PC-3 (cell line): ENCODE results near the gene CAPNS1. TPM values are rescaled to one million over a fixed set of nuclear protein-coding genes. Genes with fewer than 3 reads are reported as not detected.

ENCODE experiments used
- ATAC-seq: fragments of 200-7000 bp; cut with Tn5 transposase; 2 replicates; pipeline ENCODE4 v1.9.1; 2020; ENCODE audit warnings: mild to moderate bottlenecking, moderate library complexity
- BruUV-seq: library from RNA; stranded (reverse); fragments of 400-500 nt; replicated peaks from 2 replicates; lab custom pipeline; 2021; lab: Mats Ljungman, UMichigan
- CTCF ChIA-PET: fragments of 300-600 bp; sonication (Branson Sonifier 250); formaldehyde crosslinking; loops from one replicate; lab custom pipeline; 2022; ENCODE audit warnings: antibody characterized with exemption; lab: Charles Lee
- POLR2A ChIA-PET: fragments of 300-600 bp; sonication (Branson Sonifier 250); formaldehyde crosslinking; loops from one replicate; lab custom pipeline; 2022; ENCODE audit warnings: antibody characterized with exemption; ENCODE audit not compliant: unreplicated experiment; lab: Charles Lee
- DNase-seq: peaks from one replicate; pipeline ENCODE4 v3.0.0-alpha.2; 2015
- H2AFZ ChIP-seq: fragments of 300-600 bp; sonication (generic); 2 replicates; pipeline ENCODE4 v1.6.0; 2016; ENCODE audit warnings: antibody characterized with exemption, low read length
- H3F3A ChIP-seq: fragments of 300-600 bp; sonication (generic); one replicate; pipeline ENCODE4 v1.6.0; 2017; ENCODE audit warnings: antibody characterized with exemption, low read length, control low read depth, mild to moderate bottlenecking; ENCODE audit not compliant: unreplicated experiment
- H3K27ac ChIP-seq: fragments of 300-600 bp; sonication (generic); 2 replicates; pipeline ENCODE4 v1.5.1; 2016; ENCODE audit warnings: mild to moderate bottlenecking, low read length
- H3K27me3 ChIP-seq: fragments of 300-600 bp; sonication (generic); 2 replicates; pipeline ENCODE4 v1.6.1; 2016; ENCODE audit warnings: low read length, mixed read lengths
- H3K36me3 ChIP-seq: fragments of 300-600 bp; sonication (generic); 2 replicates; pipeline ENCODE4 v1.6.1; 2016; ENCODE audit warnings: low read depth, mixed run types, low read length, mixed read lengths
- H3K4me1 ChIP-seq: fragments of 300-600 bp; sonication (generic); 2 replicates; pipeline ENCODE4 v1.5.1; 2016; ENCODE audit warnings: low read length; ENCODE audit not compliant: insufficient read depth
- H3K4me2 ChIP-seq: fragments of 300-600 bp; sonication (generic); 2 replicates; pipeline ENCODE4 v1.6.0; 2016; ENCODE audit warnings: low read length
- H3K4me3 ChIP-seq: fragments of 300-600 bp; sonication (generic); 2 replicates; pipeline ENCODE4 v1.5.1; 2016; ENCODE audit warnings: mild to moderate bottlenecking, low read length, mixed read lengths
- H3K79me2 ChIP-seq: fragments of 300-600 bp; sonication (generic); 2 replicates; pipeline ENCODE4 v1.6.1; 2017; ENCODE audit warnings: low read length, mixed read lengths
- H3K9ac ChIP-seq: fragments of 300-600 bp; sonication (generic); 2 replicates; pipeline ENCODE4 v1.6.0; 2016; ENCODE audit warnings: mild to moderate bottlenecking, low read length
- H3K9me2 ChIP-seq: fragments of 300-600 bp; sonication (generic); replicated peaks from 2 replicates; pipeline ENCODE4 v1.6.1; 2016; ENCODE audit warnings: mixed run types, low read length, mixed read lengths
- H3K9me3 ChIP-seq: fragments of 300-600 bp; sonication (generic); 2 replicates; pipeline ENCODE4 v1.6.1; 2016; ENCODE audit warnings: low read length, mixed read lengths
- H4K20me1 ChIP-seq: fragments of 300-600 bp; sonication (generic); 2 replicates; pipeline ENCODE4 v1.6.1; 2016; ENCODE audit warnings: low read length, mixed read lengths
- CTCF ChIP-seq: fragments of 300-600 bp; sonication (generic); conservative IDR thresholded peaks from 2 replicates; pipeline ENCODE4 v1.5.1; 2017; ENCODE audit warnings: antibody characterized with exemption, low read depth, mild to moderate bottlenecking, low read length
- EZH2 ChIP-seq: fragments of 300-600 bp; sonication (generic); IDR thresholded peaks from one replicate; pipeline ENCODE4 v1.6.1; 2017; ENCODE audit warnings: antibody characterized with exemption, mild to moderate bottlenecking, low read length; ENCODE audit not compliant: unreplicated experiment
- EZH2phosphoT487 ChIP-seq: fragments of 300-600 bp; sonication (generic); IDR thresholded peaks from 2 replicates; pipeline ENCODE4 v1.6.1; 2018; ENCODE audit warnings: mild to moderate bottlenecking, antibody characterized with exemption, low read length, borderline replicate concordance
- intact Hi-C: fragments of 100-400 bp; cut with micrococcal nuclease; formaldehyde crosslinking; loops from 2 replicates; pipeline ENCODE4 v1.9.0; 2023
- total RNA-seq: library from RNA; depleted of rRNA; stranded (reverse); fragments of >200 nt; gene quantifications from 2 replicates; pipeline ENCODE4 v1.2.3, GENCODE V29; 2014

CAPNS1 gene
- total RNA-seq, 1 experiment from 2014 or later = 329 TPM

- Histone ChIP-seq H3K4me1 (no peaks in the 10 kb centered on the region), H3K4me2 (no peak overlapping the region), H3K27ac (no peak overlapping the region), H3K4me3 (no peak overlapping the region), H3K9ac (no peak overlapping the region), H3K27me3 (no peaks in the 10 kb centered on the region), H2AFZ (no peak overlapping the region), H3F3A (no peaks in the 10 kb centered on the region), H4K20me1 (no peaks in the 10 kb centered on the region), H3K9me2 (no peaks in the 10 kb centered on the region), H3K36me3 (peaks cover 10% of the 10 kb centered on the region), H3K9me3 (no peaks in the 10 kb centered on the region), H3K79me2 (no peaks in the 10 kb centered on the region)
- ATAC-seq (peak; percentile 30; the same call in 1 of the 2 replicates), DNase-seq (no peak)
- BruUV-seq = TSS peak; percentile 76
- intact Hi-C loops = no loop called here
- ChIA-PET POLR2A (no interaction called here), CTCF (no interaction called here)
- TF ChIP-seq CTCF = no peak
- TF ChIP-seq EZH2phosphoT487 = no peak
- TF ChIP-seq EZH2 = no peak
These were observed 10.0 kb downstream of the CAPNS1 start for GRCh38 chr19:36149673-36150406.

GRCh38 chr19:36150586-36150985 lies 10.7 kb downstream of the CAPNS1 start:
- H3K9ac ChIP-seq = no peak overlapping the region
- H3K9me2 ChIP-seq = no peaks in the 10 kb centered on the region
- no peak overlapping the region for H3K4me2 ChIP-seq
- H3K27me3 ChIP-seq = no peaks in the 10 kb centered on the region
- H3F3A ChIP-seq = no peaks in the 10 kb centered on the region
- H3K36me3 ChIP-seq = peaks cover 6% of the 10 kb centered on the region
- ATAC-seq (no peak), DNase-seq (no peak)
- ChIA-PET CTCF (no interaction called here), POLR2A (interaction anchor here (0.7 kb wide), 1 partner anchor 11 kb away, joined by 3 read pairs; the partner anchor contains the start of gene CAPNS1)
- no TSS peak for BruUV-seq
- no peak overlapping the region for H3K27ac ChIP-seq
- no peaks in the 10 kb centered on the region for H3K9me3 ChIP-seq
- no peaks in the 10 kb centered on the region for H3K79me2 ChIP-seq
- H3K4me3 ChIP-seq = no peak overlapping the region
- H3K4me1 ChIP-seq = no peaks in the 10 kb centered on the region
- H2AFZ ChIP-seq = no peak overlapping the region
- H4K20me1 ChIP-seq = no peaks in the 10 kb centered on the region
- intact Hi-C loops = no loop called here
- TF ChIP-seq EZH2 = no peak
- no peak for TF ChIP-seq CTCF
- TF ChIP-seq EZH2phosphoT487 = no peak
